GM12872 (cell line): ENCODE results near the gene ABCC4.

Experiments used
- CTCF ChIP-seq: IDR thresholded peaks from 3 replicates; pipeline ENCODE4 v1.5.1; 2011; ENCODE audit warnings: low read depth, mild to moderate bottlenecking, low read length, moderate library complexity; ENCODE audit not compliant: insufficient read depth

Gene ABCC4

GRCh38 chr13:95137096-95137495 is 164.2 kb downstream of the ABCC4 start:
- no peak for TF ChIP-seq CTCF

GRCh38 chr13:95136638-95137037 is 164.6 kb downstream of the ABCC4 start:
- no peak for TF ChIP-seq CTCF

- TF ChIP-seq CTCF: no peak
These were observed 167.8 kb downstream of the ABCC4 start for GRCh38 chr13:95133498-95133897.

- TF ChIP-seq CTCF: no peak
These were observed 172.2 kb downstream of the ABCC4 start for GRCh38 chr13:95129004-95129403.

GRCh38 chr13:95128045-95128643 is 173.1 kb downstream of the ABCC4 start:
- TF ChIP-seq CTCF: no peak

GRCh38 chr13:95124959-95125358 is 176.3 kb downstream of the ABCC4 start:
- no peak for TF ChIP-seq CTCF

GRCh38 chr13:95123726-95124125 is 177.5 kb downstream of the ABCC4 start:
- TF ChIP-seq CTCF: no peak
